Smooth muscle cell (in vitro differentiated cells): ENCODE measurements around the gene HCFC1R1. TPM values are rescaled to one million over a fixed set of nuclear protein-coding genes. Genes with fewer than 3 reads are reported as not detected.
A peak's percentile ranks its signal among the peaks of the same experiment; 100 is the strongest.

Source experiments
- DNase-seq: peaks from one replicate; lab custom pipeline; 2025; ENCODE audit not compliant: unreplicated experiment; lab: John Stamatoyannopoulos, UW
- H2AFZ ChIP-seq: fragments of 200-600 bp; sonication (generic); 2 replicates; pipeline ENCODE4 v1.6.0; 2016; ENCODE audit warnings: antibody characterized with exemption, low read depth, mild to moderate bottlenecking
- H3F3A ChIP-seq: fragments of 200-600 bp; sonication (generic); 2 replicates; pipeline ENCODE4 v1.6.0; 2017; ENCODE audit warnings: antibody characterized with exemption, low read depth
- H3K27ac ChIP-seq: fragments of 200-600 bp; sonication (generic); 2 replicates; pipeline ENCODE4 v1.5.1; 2016; ENCODE audit warnings: low read depth, mild to moderate bottlenecking
- H3K27me3 ChIP-seq: fragments of 200-600 bp; sonication (generic); 2 replicates; pipeline ENCODE4 v1.6.1; 2016; ENCODE audit warnings: low read depth, mild to moderate bottlenecking
- H3K36me3 ChIP-seq: fragments of 200-600 bp; sonication (generic); 2 replicates; pipeline ENCODE4 v1.5.1; 2016; ENCODE audit warnings: low read depth
- H3K4me1 ChIP-seq: fragments of 200-600 bp; sonication (generic); 2 replicates; pipeline ENCODE4 v1.5.1; 2016; ENCODE audit warnings: low read depth
- H3K4me2 ChIP-seq: fragments of 200-600 bp; sonication (generic); 2 replicates; pipeline ENCODE4 v1.6.0; 2016; ENCODE audit warnings: mild to moderate bottlenecking
- H3K4me3 ChIP-seq: fragments of 200-600 bp; sonication (generic); 2 replicates; pipeline ENCODE4 v1.5.1; 2016; ENCODE audit warnings: mild to moderate bottlenecking
- H3K79me2 ChIP-seq: fragments of 200-600 bp; sonication (generic); 2 replicates; pipeline ENCODE4 v1.6.0; 2016; ENCODE audit warnings: low read depth, mild to moderate bottlenecking
- H3K9ac ChIP-seq: fragments of 200-600 bp; sonication (generic); 2 replicates; pipeline ENCODE4 v1.6.0; 2016; ENCODE audit warnings: low read depth
- H3K9me3 ChIP-seq: fragments of 200-600 bp; sonication (generic); replicated peaks from 2 replicates; pipeline ENCODE4 v1.5.1; 2016; ENCODE audit warnings: low read depth
- H4K20me1 ChIP-seq: fragments of 200-600 bp; sonication (generic); 2 replicates; pipeline ENCODE4 v1.6.0; 2016; ENCODE audit warnings: low read depth
- CTCF ChIP-seq: fragments of 200-600 bp; sonication (generic); IDR thresholded peaks from 2 replicates; pipeline ENCODE4 v1.5.1; 2017; ENCODE audit warnings: borderline replicate concordance, mild to moderate bottlenecking, antibody characterized with exemption; ENCODE audit not compliant: insufficient read depth, poor library complexity, severe bottlenecking
- WGBS: methylation state at CpG from one replicate; pipeline ENCODE4 v1.1.7; 2016; ENCODE audit warnings: low lambda C conversion rate; 5-methylcytosine and 5-hydroxymethylcytosine counted together
- polyA plus RNA-seq: library from polyadenylated mRNA; unstranded; fragments of >200 nt; fragmentation: Nextera tagmentation; extraction: Ambion mirVana; gene quantifications from 2 replicates; pipeline ENCODE4 v1.2.1, GENCODE V29; 2016
- total RNA-seq: library from RNA; depleted of rRNA; stranded (reverse); fragments of >200 nt; gene quantifications from 2 replicates; pipeline ENCODE4 v1.2.3, GENCODE V29; 2014

Gene HCFC1R1
- total and polyA plus RNA-seq, 2 experiments from 2014 or later: 63.3 to 337 TPM

DNA sequence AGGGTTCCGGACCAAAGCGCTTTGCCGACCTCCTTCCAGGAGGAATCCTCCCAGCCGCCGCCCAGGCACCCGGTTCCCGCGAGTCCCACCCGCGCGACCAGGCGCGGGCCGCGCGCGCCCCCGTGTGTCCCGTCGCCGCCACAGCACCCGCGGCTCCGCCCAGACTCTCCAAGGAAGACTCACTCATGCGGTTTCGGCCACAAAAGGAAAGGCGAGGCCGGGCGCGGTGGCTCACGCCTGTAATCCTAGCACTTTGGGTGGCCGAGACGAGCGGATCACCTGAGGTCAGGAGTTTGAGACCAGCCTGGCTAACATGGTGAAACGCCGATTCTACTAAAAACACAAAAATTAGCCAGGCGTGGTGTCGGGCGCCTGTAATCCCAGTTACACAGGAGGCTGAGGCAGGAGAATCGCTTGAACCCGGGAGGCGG, 40.0 kb downstream of the HCFC1R1 start:
- DNase-seq: peak; percentile 69
- no peaks in the 10 kb centered on the region for H3K36me3 ChIP-seq
- H3K9me3 ChIP-seq: no peaks in the 10 kb centered on the region
- H3K27me3 ChIP-seq: no peaks in the 10 kb centered on the region
- no peak overlapping the region for H3K27ac ChIP-seq
- H3F3A ChIP-seq: peaks cover 11% of the 10 kb centered on the region
- peak overlapping the region; percentile 85 for H3K4me2 ChIP-seq
- H4K20me1 ChIP-seq: no peaks in the 10 kb centered on the region
- H3K4me1 ChIP-seq: peaks cover 20% of the 10 kb centered on the region
- WGBS: 15% methylated on average over 33 of the region's 42 CpGs
- peak; percentile 97 for TF ChIP-seq CTCF
- H3K9ac ChIP-seq: no peak overlapping the region
- H3K4me3 ChIP-seq: peak overlapping the region; percentile 40
- no peak overlapping the region for H2AFZ ChIP-seq
- H3K79me2 ChIP-seq: no peaks in the 10 kb centered on the region

- Histone ChIP-seq H3K79me2 (no peaks in the 10 kb centered on the region), H3K27me3 (no peaks in the 10 kb centered on the region), H3K36me3 (no peaks in the 10 kb centered on the region), H3K9ac (no peak overlapping the region), H3K9me3 (no peaks in the 10 kb centered on the region), H3K4me2 (no peak overlapping the region), H3F3A (peaks cover 11% of the 10 kb centered on the region), H3K4me1 (peaks cover 20% of the 10 kb centered on the region), H3K27ac (no peak overlapping the region), H2AFZ (no peak overlapping the region), H3K4me3 (no peak overlapping the region), H4K20me1 (no peaks in the 10 kb centered on the region)
- WGBS: 75% methylated on average over 5 of the region's 5 CpGs
- no peak for TF ChIP-seq CTCF
- no peak for DNase-seq
These were observed 41.3 kb downstream of the HCFC1R1 start for GRCh38 chr16:2982402-2982801.

DNA sequence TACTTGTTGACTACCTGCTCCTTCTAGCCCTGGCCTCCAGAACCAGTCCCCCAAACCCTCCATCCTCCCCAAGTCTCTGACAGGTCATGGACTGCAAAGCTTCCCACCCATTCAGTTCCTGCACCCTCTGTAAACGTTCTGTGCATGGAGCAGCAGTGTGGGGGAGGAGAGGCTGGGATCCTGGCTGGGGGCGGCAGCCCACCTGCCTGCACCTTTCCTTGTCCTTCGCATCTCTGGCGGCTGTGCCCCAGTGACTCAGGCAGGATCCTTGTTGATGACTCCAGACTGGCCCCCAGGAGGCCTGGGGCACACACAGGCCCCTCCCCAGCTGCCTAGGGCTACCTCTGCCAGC, 41.9 kb downstream of the HCFC1R1 start:
- no peak overlapping the region for H2AFZ ChIP-seq
- no peaks in the 10 kb centered on the region for H4K20me1 ChIP-seq
- H3K27me3 ChIP-seq: no peaks in the 10 kb centered on the region
- no peak for TF ChIP-seq CTCF
- no peaks in the 10 kb centered on the region for H3K9me3 ChIP-seq
- peak overlapping the region; percentile 88 for H3K4me2 ChIP-seq
- H3K36me3 ChIP-seq: no peaks in the 10 kb centered on the region
- H3F3A ChIP-seq: peaks cover 11% of the 10 kb centered on the region
- no peak overlapping the region for H3K4me3 ChIP-seq
- H3K27ac ChIP-seq: no peak overlapping the region
- 34% methylated on average over 4 of the region's 4 CpGs for WGBS
- peaks cover 20% of the 10 kb centered on the region for H3K4me1 ChIP-seq
- H3K79me2 ChIP-seq: no peaks in the 10 kb centered on the region
- no peak for DNase-seq
- H3K9ac ChIP-seq: no peak overlapping the region

DNA sequence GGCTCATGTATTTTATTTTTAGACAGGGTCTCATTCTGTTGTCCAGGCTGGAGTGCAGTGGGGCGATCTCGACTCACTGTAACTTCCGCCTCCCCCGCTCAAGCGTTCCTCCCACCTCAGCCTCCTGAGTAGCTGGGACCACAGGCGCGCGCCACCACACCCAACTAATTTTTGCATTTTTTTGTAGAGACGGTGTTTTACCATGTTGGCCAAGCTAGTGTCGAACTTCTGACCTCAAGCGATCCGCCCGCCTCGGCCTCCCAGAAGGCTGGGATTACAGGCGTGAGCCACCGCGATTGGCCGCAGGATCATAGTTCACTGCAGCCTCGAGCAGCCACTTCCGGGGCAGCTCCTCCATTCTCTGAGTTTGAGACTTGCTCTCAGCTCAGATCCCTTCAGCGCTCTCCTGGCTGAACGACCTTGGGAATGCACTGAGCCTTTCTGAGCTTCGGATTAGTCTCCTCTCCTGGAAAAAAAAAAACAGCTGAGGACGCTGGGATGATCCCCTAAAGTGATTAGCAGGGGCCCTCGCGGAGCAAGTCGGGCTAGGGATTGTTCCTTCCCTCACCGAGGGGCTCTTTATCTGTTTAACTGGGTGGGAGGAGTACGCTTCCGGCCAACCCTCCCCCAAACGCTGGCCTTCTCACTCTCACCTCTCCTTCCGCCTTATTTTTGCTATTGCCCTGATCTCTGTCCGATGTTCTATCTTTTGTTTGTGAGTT, 42.4 kb downstream of the HCFC1R1 start:
- Histone ChIP-seq H3K27me3 (no peaks in the 10 kb centered on the region), H3K9ac (no peak overlapping the region), H3K4me2 (peak overlapping the region; percentile 88), H3K4me3 (peak overlapping the region; percentile 70), H3K9me3 (no peaks in the 10 kb centered on the region), H4K20me1 (no peaks in the 10 kb centered on the region), H3F3A (peaks cover 11% of the 10 kb centered on the region), H3K79me2 (no peaks in the 10 kb centered on the region), H3K36me3 (no peaks in the 10 kb centered on the region), H3K4me1 (peaks cover 20% of the 10 kb centered on the region), H3K27ac (no peak overlapping the region), H2AFZ (no peak overlapping the region)
- no peak for DNase-seq
- WGBS: 29% methylated on average over 33 of the region's 33 CpGs
- TF ChIP-seq CTCF: no peak
